Epithelial cell of proximal tubule (primary cell): ENCODE data around the gene LBHD1. TPM values are rescaled to one million over a fixed set of nuclear protein-coding genes. Genes with fewer than 3 reads are reported as not detected.
"Not testable (repeated sequence)": the region's sequence is repeated elsewhere in the genome, so short reads cannot be mapped to it uniquely, and the experiment has no call there.

ENCODE experiments used
- DNase-seq: peaks from one replicate; pipeline ENCODE4 v3.0.0-alpha.2; 2011; ENCODE audit warnings: low read depth
- H3K4me3 ChIP-seq: 2 replicates; pipeline ENCODE4 v1.5.1; 2011; ENCODE audit warnings: low read depth, mild to moderate bottlenecking, low read length
- total RNA-seq: library from RNA; depleted of rRNA; stranded (reverse); fragments of >200 nt; gene quantifications from 2 replicates; pipeline ENCODE4 v1.2.3, GENCODE V29; 2015
- TF ChIP-seq, protein P1 (sequence below): conservative IDR thresholded peaks from 2 replicates; pipeline ENCODE4 v1.5.1; 2012; ENCODE audit warnings: low read depth, mild to moderate bottlenecking, low read length

Gene LBHD1
- total RNA-seq, 1 donor from 2014 or later, result 2.2 TPM

DNA sequence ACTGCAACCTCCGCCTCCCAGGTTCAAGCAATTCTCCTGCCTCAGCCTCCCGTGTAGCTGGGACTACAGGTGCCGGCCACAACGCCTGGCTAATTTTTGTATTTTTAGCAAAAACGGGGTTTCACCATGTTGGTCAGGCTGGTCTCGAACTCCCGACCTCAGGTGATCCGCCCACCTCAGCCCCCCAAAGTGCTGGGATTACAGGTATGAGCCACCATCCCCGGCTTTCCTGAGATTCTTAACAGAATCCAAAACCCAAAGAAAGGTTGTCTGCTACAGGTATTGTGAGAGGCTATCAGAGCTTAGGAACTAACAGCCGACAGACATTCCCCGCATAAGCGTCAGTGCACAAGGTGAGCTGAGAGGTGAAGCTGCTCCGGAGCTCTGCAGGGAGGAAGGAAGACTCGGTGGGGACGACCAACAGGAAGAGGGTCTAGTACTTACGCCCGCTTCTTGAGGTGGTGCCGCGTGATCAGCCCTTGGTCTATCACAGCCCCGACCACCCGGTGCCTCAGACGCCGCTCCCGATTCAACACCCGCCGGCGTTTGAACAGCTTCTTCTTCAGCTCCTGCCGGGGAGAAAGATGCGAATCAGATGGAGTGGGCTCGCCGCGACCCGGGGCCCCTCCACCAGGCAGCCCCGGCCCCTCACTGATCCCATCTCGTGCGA is 7.5 kb downstream of the LBHD1 start:
- peak overlapping the region; percentile 69 for H3K4me3 ChIP-seq
- no peak for DNase-seq
- TF ChIP-seq, protein P1, sequence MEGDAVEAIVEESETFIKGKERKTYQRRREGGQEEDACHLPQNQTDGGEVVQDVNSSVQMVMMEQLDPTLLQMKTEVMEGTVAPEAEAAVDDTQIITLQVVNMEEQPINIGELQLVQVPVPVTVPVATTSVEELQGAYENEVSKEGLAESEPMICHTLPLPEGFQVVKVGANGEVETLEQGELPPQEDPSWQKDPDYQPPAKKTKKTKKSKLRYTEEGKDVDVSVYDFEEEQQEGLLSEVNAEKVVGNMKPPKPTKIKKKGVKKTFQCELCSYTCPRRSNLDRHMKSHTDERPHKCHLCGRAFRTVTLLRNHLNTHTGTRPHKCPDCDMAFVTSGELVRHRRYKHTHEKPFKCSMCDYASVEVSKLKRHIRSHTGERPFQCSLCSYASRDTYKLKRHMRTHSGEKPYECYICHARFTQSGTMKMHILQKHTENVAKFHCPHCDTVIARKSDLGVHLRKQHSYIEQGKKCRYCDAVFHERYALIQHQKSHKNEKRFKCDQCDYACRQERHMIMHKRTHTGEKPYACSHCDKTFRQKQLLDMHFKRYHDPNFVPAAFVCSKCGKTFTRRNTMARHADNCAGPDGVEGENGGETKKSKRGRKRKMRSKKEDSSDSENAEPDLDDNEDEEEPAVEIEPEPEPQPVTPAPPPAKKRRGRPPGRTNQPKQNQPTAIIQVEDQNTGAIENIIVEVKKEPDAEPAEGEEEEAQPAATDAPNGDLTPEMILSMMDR, result no peak

DNA sequence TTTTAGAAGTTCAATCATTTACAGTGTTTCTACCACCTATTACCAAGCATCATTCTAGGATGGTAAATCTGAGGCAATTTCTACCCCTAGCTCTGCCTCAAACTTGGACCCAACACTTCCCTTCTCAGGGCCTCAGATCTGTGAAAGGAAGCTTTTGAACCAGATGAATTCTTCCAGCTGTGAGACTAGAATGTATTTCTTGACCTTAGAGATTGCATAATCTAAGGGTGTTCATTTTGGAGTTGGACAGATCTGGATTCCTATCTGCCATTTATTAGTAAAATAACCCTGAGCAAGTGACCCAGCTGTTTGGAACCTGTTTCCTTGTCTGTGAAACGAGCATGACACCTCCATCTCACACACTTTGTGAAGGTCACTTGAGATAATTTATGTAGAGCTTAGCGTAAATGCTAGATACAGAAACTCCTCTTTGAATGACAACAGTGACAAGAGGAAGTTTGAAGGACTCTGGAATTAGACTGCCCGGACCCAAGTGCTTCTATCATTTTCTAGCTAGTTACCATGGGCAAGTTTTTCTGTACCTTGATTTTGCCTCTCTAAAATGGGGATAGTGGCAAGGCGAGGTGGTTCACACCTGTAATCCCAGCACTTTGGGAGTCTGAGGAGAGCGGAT is 15.2 kb downstream of the LBHD1 start:
- TF ChIP-seq, protein P1, result no peak
- no peak for DNase-seq
- no peak overlapping the region for H3K4me3 ChIP-seq

DNA sequence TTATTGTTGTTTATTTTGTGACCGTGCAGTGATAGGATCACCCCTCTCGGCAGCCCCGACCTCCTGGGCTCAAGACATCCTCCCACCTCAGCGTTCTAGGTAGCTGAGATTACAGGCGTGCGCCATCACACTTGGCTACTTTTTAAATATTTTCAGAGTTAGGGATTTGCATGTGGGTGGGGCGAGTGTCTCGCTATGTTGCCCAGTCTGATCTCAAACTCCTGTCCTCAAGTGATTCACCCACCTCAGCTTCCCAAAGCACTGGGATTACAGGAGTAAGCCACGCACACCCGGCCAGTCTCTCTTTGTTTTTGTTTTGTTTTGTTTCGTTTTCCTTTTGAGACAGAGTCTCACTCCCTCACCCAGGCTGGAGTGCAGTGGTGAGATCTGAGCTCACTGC is 17.8 kb downstream of the LBHD1 start:
- no peak overlapping the region for H3K4me3 ChIP-seq
- TF ChIP-seq, protein P1, result no peak
- no peak for DNase-seq

DNA sequence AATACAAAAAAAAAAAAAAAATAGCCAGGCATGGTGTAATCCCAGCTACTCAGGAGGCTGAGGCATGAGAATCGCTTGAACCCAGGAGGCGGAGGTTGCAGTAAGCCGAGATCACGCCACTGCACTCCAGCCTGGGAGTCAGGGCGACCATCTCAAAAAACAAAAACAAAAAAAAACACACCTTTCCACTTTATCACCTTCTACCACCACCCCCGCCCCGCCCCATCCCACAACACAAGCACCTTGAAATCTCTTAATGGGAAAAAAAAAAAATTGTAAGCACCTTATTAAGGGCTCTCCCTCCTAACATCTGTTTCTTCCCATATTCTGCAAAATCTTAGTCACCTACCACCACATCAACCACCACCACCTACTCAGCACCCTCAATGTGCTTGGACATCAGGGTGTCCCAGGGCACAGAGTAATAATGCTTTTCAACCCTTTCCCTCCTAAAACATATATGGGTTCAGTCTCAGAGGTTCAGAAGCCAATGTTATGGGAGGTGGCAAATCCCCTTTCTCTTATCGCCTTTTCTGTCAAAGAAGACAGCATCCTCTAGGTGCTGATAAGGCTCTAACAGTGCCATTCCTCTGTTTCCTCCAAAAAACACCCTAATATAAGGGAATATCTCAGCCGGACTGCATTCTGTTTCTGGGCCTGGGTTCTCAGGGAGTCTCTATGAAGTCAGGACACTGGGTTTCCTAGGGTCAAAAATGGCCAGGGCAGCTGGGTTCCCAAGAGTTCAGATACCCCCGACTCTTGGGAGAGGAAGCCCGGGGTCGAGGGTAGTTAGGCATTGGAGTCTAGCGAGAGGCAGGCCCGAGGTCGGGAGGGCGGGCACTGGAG is 19.7 kb downstream of the LBHD1 start:
- H3K4me3 ChIP-seq, result peak overlapping the region; percentile 72
- TF ChIP-seq, protein P1, result no peak
- no peak for DNase-seq

DNA sequence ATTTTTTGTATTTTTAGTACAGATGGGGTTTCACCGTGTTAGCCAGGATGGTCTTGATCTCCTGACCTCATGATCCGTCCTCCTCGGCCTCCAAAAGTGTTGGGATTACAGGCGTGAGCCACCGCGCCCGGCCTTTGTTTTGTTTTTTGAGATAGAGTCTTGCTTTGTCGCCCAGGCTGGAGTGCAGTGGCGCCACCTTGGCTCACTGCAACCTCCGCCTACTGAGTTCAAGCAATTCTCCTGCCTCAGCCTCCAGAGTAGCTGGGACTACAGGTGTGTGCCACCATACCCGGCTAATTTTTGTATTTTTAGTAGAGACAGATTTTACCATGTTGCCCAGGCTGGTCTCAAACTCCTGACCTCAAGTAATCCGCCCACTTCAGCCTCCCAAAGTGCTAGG is 21.8 kb downstream of the LBHD1 start:
- not testable (repeated sequence) for H3K4me3 ChIP-seq, DNase-seq

DNA sequence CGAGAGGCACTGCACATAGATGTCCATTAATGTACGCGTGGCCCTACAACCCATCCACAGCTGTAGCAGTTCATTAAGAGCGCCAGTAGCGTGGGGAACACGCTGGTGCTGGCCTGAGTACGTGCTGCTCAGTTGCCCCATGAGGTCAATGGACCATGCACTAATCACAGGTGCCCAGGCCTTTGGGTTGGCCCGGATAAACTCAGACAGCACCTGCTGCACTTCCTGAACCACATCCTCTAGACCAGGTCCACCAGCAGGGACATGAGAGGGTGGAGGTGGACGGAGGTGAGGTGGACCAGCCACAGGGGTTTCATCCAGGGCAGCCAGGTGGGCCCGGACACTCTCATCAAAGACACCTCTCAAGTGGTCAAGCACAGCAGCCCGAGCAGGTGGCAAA is 22.6 kb downstream of the LBHD1 start:
- no peak for DNase-seq
- TF ChIP-seq, protein P1, result no peak
- no peak overlapping the region for H3K4me3 ChIP-seq

DNA sequence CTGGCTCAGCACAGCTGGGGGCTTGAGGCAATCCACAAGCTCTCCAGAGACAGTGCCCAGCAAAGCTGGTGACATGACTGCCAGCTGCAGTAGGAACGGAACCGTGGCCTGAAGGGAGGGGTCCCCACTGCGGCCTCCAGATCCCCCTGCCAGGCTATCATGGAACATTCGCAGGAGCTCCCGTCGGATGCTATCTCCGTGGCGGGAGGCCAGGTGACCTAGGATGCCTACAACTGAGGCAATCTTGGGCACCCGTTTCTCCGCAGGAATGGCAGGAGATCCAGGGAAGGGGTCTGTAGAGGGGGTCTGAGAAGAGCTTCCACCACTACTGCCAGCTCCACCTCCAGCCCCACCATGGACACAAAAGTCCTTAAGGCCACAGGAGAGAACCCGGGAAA is 23.1 kb downstream of the LBHD1 start:
- TF ChIP-seq, protein P1, result no peak
- DNase-seq, result no peak
- no peak overlapping the region for H3K4me3 ChIP-seq
